Measurements from ENCODE around the gene C17orf67.

The C17orf67 gene

GRCh38 chr17:56851008-56851407 is 17.3 kb upstream of the C17orf67 start:
- H3K79me2 ChIP-seq (ENCODE audit: insufficient read depth, low read length) = no peaks in the 10 kb centered on the region
- H3K27ac ChIP-seq (ENCODE audit: low read depth, low read length) = no peak overlapping the region
- H3F3A ChIP-seq (ENCODE audit: insufficient read depth) = no peaks in the 10 kb centered on the region
- H2AFZ ChIP-seq (ENCODE audit: low read depth, low read length, severe bottlenecking) = no peak overlapping the region
- H3K27me3 ChIP-seq (ENCODE audit: low read length) = no peaks in the 10 kb centered on the region
- H4K20me1 ChIP-seq (ENCODE audit: low read depth, low read length) = no peaks in the 10 kb centered on the region
- no peak overlapping the region for H3K4me3 ChIP-seq (ENCODE audit: insufficient read depth, low read length, poor library complexity, severe bottlenecking)
- no peak overlapping the region for H3K9ac ChIP-seq (ENCODE audit: low read length)
- H3K9me3 ChIP-seq (ENCODE audit: insufficient read depth, low read length) = no peaks in the 10 kb centered on the region
- no peak overlapping the region for H3K4me2 ChIP-seq (ENCODE audit: low read depth, low read length, poor library complexity, severe bottlenecking)
- TF ChIP-seq, protein P1, sequence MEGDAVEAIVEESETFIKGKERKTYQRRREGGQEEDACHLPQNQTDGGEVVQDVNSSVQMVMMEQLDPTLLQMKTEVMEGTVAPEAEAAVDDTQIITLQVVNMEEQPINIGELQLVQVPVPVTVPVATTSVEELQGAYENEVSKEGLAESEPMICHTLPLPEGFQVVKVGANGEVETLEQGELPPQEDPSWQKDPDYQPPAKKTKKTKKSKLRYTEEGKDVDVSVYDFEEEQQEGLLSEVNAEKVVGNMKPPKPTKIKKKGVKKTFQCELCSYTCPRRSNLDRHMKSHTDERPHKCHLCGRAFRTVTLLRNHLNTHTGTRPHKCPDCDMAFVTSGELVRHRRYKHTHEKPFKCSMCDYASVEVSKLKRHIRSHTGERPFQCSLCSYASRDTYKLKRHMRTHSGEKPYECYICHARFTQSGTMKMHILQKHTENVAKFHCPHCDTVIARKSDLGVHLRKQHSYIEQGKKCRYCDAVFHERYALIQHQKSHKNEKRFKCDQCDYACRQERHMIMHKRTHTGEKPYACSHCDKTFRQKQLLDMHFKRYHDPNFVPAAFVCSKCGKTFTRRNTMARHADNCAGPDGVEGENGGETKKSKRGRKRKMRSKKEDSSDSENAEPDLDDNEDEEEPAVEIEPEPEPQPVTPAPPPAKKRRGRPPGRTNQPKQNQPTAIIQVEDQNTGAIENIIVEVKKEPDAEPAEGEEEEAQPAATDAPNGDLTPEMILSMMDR (IDR thresholded peaks at IDR 0.05; ENCODE audit: insufficient read depth, low read length, poor library complexity, severe bottlenecking) = no peak
- no peak for TF ChIP-seq EZH2phosphoT487 (conservative IDR thresholded peaks at IDR 0.05; ENCODE audit: low read length)
- H3K9me2 ChIP-seq (replicated peaks; ENCODE audit: insufficient read depth, low read length) = no peaks in the 10 kb centered on the region
- H3K36me3 ChIP-seq (ENCODE audit: low read length) = peaks cover 7% of the 10 kb centered on the region; the same call in 1 of the 2 replicates

GRCh38 chr17:56850591-56850990 is 16.9 kb upstream of the C17orf67 start:
- Histone ChIP-seq H3K4me2 (ENCODE audit: low read depth, low read length, poor library complexity, severe bottlenecking) (no peak overlapping the region), H3K9ac (ENCODE audit: low read length) (no peak overlapping the region), H3F3A (ENCODE audit: insufficient read depth) (no peaks in the 10 kb centered on the region), H3K4me3 (ENCODE audit: insufficient read depth, low read length, poor library complexity, severe bottlenecking) (no peak overlapping the region), H3K9me3 (ENCODE audit: insufficient read depth, low read length) (no peaks in the 10 kb centered on the region), H4K20me1 (ENCODE audit: low read depth, low read length) (no peaks in the 10 kb centered on the region), H3K27ac (ENCODE audit: low read depth, low read length) (no peak overlapping the region), H3K79me2 (ENCODE audit: insufficient read depth, low read length) (no peaks in the 10 kb centered on the region), H3K36me3 (ENCODE audit: low read length) (peaks cover 7% of the 10 kb centered on the region; the same call in 1 of the 2 replicates), H2AFZ (ENCODE audit: low read depth, low read length, severe bottlenecking) (no peak overlapping the region), H3K27me3 (ENCODE audit: low read length) (no peaks in the 10 kb centered on the region), H3K9me2 (replicated peaks; ENCODE audit: insufficient read depth, low read length) (no peaks in the 10 kb centered on the region)
- no peak for TF ChIP-seq EZH2phosphoT487 (conservative IDR thresholded peaks at IDR 0.05; ENCODE audit: low read length)
- TF ChIP-seq, protein P1 (IDR thresholded peaks at IDR 0.05; ENCODE audit: insufficient read depth, low read length, poor library complexity, severe bottlenecking) = no peak

DNA sequence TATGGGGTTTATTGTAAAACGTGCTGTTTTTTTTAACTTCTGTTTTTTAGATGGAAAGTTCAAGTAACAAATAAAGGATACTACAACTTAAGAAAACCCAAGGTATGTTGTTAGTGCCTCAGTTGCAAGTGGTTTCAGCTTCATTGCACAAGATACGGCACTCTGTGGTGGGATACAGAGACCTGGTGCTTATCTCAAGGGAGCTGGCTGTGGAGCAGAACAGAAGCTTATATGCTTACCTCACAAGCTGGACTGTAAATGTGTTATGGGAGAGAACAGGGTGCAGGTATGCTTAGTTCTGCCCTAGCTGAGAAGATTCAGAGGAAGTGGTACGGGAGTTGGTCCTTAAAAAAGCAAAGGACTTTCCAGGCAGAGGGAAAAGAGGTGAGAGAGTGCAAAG is 15.4 kb upstream of the C17orf67 start:
- Histone ChIP-seq H2AFZ (ENCODE audit: low read depth, low read length, severe bottlenecking) (no peak overlapping the region), H3K27me3 (ENCODE audit: low read length) (no peaks in the 10 kb centered on the region), H3K27ac (ENCODE audit: low read depth, low read length) (no peak overlapping the region), H3K9me2 (replicated peaks; ENCODE audit: insufficient read depth, low read length) (no peaks in the 10 kb centered on the region), H3K4me3 (ENCODE audit: insufficient read depth, low read length, poor library complexity, severe bottlenecking) (no peak overlapping the region), H3K79me2 (ENCODE audit: insufficient read depth, low read length) (no peaks in the 10 kb centered on the region), H3K9ac (ENCODE audit: low read length) (no peak overlapping the region), H3K4me2 (ENCODE audit: low read depth, low read length, poor library complexity, severe bottlenecking) (no peak overlapping the region), H3F3A (ENCODE audit: insufficient read depth) (no peaks in the 10 kb centered on the region), H4K20me1 (ENCODE audit: low read depth, low read length) (no peaks in the 10 kb centered on the region; the same call in 1 of the 2 replicates), H3K36me3 (ENCODE audit: low read length) (peaks cover 7% of the 10 kb centered on the region; the same call in 1 of the 2 replicates), H3K9me3 (ENCODE audit: insufficient read depth, low read length) (no peaks in the 10 kb centered on the region)
- TF ChIP-seq, protein P1 (IDR thresholded peaks at IDR 0.05; ENCODE audit: insufficient read depth, low read length, poor library complexity, severe bottlenecking) = no peak
- TF ChIP-seq EZH2phosphoT487 (conservative IDR thresholded peaks at IDR 0.05; ENCODE audit: low read length) = no peak
